HepG2 (cell line): ENCODE results near the gene NFATC2. TPM values are rescaled to one million over a fixed set of nuclear protein-coding genes. Genes with fewer than 3 reads are reported as not detected.

Source experiments
- ATAC-seq: fragments of 200-7000 bp; cut with Tn5 transposase; 3 replicates; pipeline ENCODE4 v1.9.1; 2020; ENCODE audit warnings: mild to moderate bottlenecking, moderate library complexity
- BruUV-seq: library from RNA; stranded (reverse); fragments of 400-500 nt; replicated peaks from 2 replicates; lab custom pipeline; 2021; lab: Mats Ljungman, UMichigan
- CTCF ChIA-PET: fragments of 300-600 bp; formaldehyde crosslinking; extraction: SDS; loops from one replicate; lab custom pipeline; 2021; ENCODE audit warnings: low total read pairs, inconsistent platforms, low intra/inter-chr PET ratio; lab: Yijun Ruan, JAX
- POLR2A ChIA-PET: fragments of 350-600 bp; sonication (Branson Sonifier 250); formaldehyde crosslinking; loops from one replicate; lab custom pipeline; 2020; ENCODE audit warnings: antibody characterized with exemption, inconsistent platforms; lab: Yijun Ruan, JAX
- DNase-seq: peaks from one replicate; pipeline ENCODE4 v3.0.0-alpha.2; 2015; ENCODE audit warnings: low spot score
- FAIRE-seq: peaks from 3 replicates; lab custom pipeline; 2011; peaks lifted over from hg19 to GRCh38; lab: Jason Lieb, UNC
- H2AFZ ChIP-seq: one replicate; pipeline ENCODE4 v1.6.1; 2011; ENCODE audit warnings: low read length, inconsistent platforms
- H3K27ac ChIP-seq: fragments of 300-600 bp; 3 replicates; pipeline ENCODE4 v1.8.0; 2011; ENCODE audit warnings: mixed run types, mild to moderate bottlenecking, mixed read lengths, low read length, inconsistent platforms; ENCODE audit not compliant: insufficient read depth; ENCODE audit errors: extremely low read length
- H3K27me3 ChIP-seq, 2 experiments: fragments of 200-600 bp in 1 of 2; 2 replicates in 1 of 2; 3 replicates in 1 of 2; pipeline versions ENCODE4 v1.6.0 to v1.8.0; 2011; ENCODE audit warnings: low read length in 2 of 2, mild to moderate bottlenecking in 2 of 2, moderate library complexity in 2 of 2, inconsistent platforms in 1 of 2; ENCODE audit not compliant: insufficient read depth in 2 of 2, control insufficient read depth in 1 of 2
- H3K36me3 ChIP-seq, 2 experiments: fragments of 200-600 bp in 1 of 2; replicated peaks in 1 of 2; 2 replicates in 1 of 2; 3 replicates in 1 of 2; pipeline versions ENCODE4 v1.5.1 to v1.8.0; 2011; ENCODE audit warnings: low read length in 2 of 2, inconsistent platforms in 1 of 2; ENCODE audit not compliant: insufficient read depth in 2 of 2, control insufficient read depth in 1 of 2
- H3K4me1 ChIP-seq: 2 replicates; pipeline ENCODE4 v1.5.1; 2012; ENCODE audit warnings: low read length, inconsistent platforms; ENCODE audit not compliant: insufficient read depth
- H3K4me2 ChIP-seq: 2 replicates; pipeline ENCODE4 v1.6.0; 2011; ENCODE audit warnings: low read depth, low read length, inconsistent platforms
- H3K4me3 ChIP-seq, 3 experiments: fragments of 200-600 bp in 1 of 3; sonication (generic), shearing (Covaris generic) in 1 of 3; replicated peaks in 1 of 3; 2 replicates each; pipeline ENCODE4 v1.5.1; 2011 to 2016; ENCODE audit warnings: low read length in 3 of 3, inconsistent platforms in 2 of 3, low read depth in 2 of 3, mild to moderate bottlenecking in 2 of 3, control low read depth in 1 of 3, mixed read lengths in 1 of 3; ENCODE audit not compliant: insufficient read depth in 1 of 3
- H3K79me2 ChIP-seq: one replicate; pipeline ENCODE4 v1.6.1; 2011; ENCODE audit warnings: low read length, inconsistent platforms; ENCODE audit not compliant: insufficient read depth
- H3K9ac ChIP-seq: 2 replicates; pipeline ENCODE4 v1.6.0; 2011; ENCODE audit warnings: mild to moderate bottlenecking, low read depth, low read length, inconsistent platforms; ENCODE audit not compliant: insufficient read depth
- H3K9me3 ChIP-seq: 2 replicates; pipeline ENCODE4 v1.5.1; 2012; ENCODE audit warnings: mild to moderate bottlenecking, low read length
- H4K20me1 ChIP-seq: 2 replicates; pipeline ENCODE4 v1.6.0; 2011; ENCODE audit warnings: inconsistent platforms, mild to moderate bottlenecking, low read length, moderate library complexity; ENCODE audit not compliant: insufficient read depth
- DNMT3B ChIP-seq: conservative IDR thresholded peaks from 2 replicates; pipeline ENCODE4 v1.6.1; 2016; ENCODE audit warnings: missing biosample characterization, control low read depth
- GABPA ChIP-seq, 2 experiments: IDR thresholded peaks; 2 replicates each; pipeline ENCODE4 v1.6.1; 2011 to 2016; ENCODE audit warnings: low read depth in 2 of 2, low read length in 1 of 2, missing biosample characterization in 1 of 2, missing genetic modification characterization in 1 of 2
- GABPB1 ChIP-seq: IDR thresholded peaks from 2 replicates; pipeline ENCODE4 v1.6.1; 2016; ENCODE audit warnings: mild to moderate bottlenecking, missing genetic modification reagents, moderate library complexity, missing compliant biosample characterization
- NRL ChIP-seq: sonication (generic); formaldehyde crosslinking; IDR thresholded peaks from 2 replicates; pipeline ENCODE4 v1.5.0; 2020; ENCODE audit warnings: missing genetic modification reagents, mild to moderate bottlenecking, moderate library complexity, borderline replicate concordance
- PAX8 ChIP-seq: sonication (generic); formaldehyde crosslinking; IDR thresholded peaks from 2 replicates; pipeline ENCODE4 v1.8.0; 2022; ENCODE audit warnings: mild to moderate bottlenecking, missing genetic modification reagents, borderline replicate concordance
- SKI ChIP-seq: fragments of 450-650 bp; IDR thresholded peaks from one replicate; pipeline ENCODE4 v1.6.1; 2018; ENCODE audit warnings: mild to moderate bottlenecking; ENCODE audit not compliant: partially characterized antibody
- SMAD1 ChIP-seq: sonication (generic); formaldehyde crosslinking; IDR thresholded peaks from 2 replicates; pipeline ENCODE4 v1.4.0; 2020; ENCODE audit warnings: missing genetic modification reagents, low read depth, mild to moderate bottlenecking, borderline replicate concordance
- SP5 ChIP-seq: IDR thresholded peaks from 2 replicates; pipeline ENCODE4 v1.6.1; 2016; ENCODE audit warnings: low read depth, borderline replicate concordance
- TCF7L2 ChIP-seq: IDR thresholded peaks from 2 replicates; pipeline ENCODE4 v1.6.1; 2011; ENCODE audit warnings: mild to moderate bottlenecking, low read depth, low read length, moderate library complexity
- THAP8 ChIP-seq: sonication (generic); formaldehyde crosslinking; IDR thresholded peaks from 2 replicates; pipeline ENCODE4 v1.5.1; 2020; ENCODE audit warnings: missing genetic modification reagents, mild to moderate bottlenecking, borderline replicate concordance
- YY1 ChIP-seq: IDR thresholded peaks from 2 replicates; pipeline ENCODE4 v1.6.1; 2011; ENCODE audit warnings: low read length, low read depth, moderate library complexity, mild to moderate bottlenecking; ENCODE audit not compliant: insufficient read depth, insufficient replicate concordance
- ZNF672 ChIP-seq: sonication (generic); formaldehyde crosslinking; IDR thresholded peaks from 2 replicates; pipeline ENCODE4 v1.8.1; 2022; ENCODE audit warnings: missing genetic modification reagents
- ZSCAN31 ChIP-seq: sonication (generic); formaldehyde crosslinking; IDR thresholded peaks from 2 replicates; pipeline ENCODE4 v1.5.0; 2020; ENCODE audit warnings: low read depth, mild to moderate bottlenecking, missing genetic modification reagents
- WGBS: methylation state at CpG from one replicate; pipeline ENCODE4 v1.1.6; 2017; ENCODE audit warnings: low lambda C conversion rate; 5-methylcytosine and 5-hydroxymethylcytosine counted together
- in situ Hi-C: cut with HindIII; loops from 2 replicates; pipeline ENCODE4 v1.10.0; 2017; ENCODE audit warnings: low pct_unique_long_range_greater_than_20kb; ENCODE audit not compliant: extremely low pct_ligation_motif_present
- intact Hi-C: fragments of 100-400 bp; cut with micrococcal nuclease; formaldehyde crosslinking; loops from one replicate; pipeline ENCODE4 v1.10.0; 2022; ENCODE audit not compliant: unreplicated experiment
- polyA plus RNA-seq, 8 experiments: library from polyadenylated mRNA; depleted of rRNA in 3 of 8; stranded (reverse) in 7 of 8; unstranded in 1 of 8; fragments of >200 nt; fragmentation: Illumina TruSeq in 4 of 8; extraction: Trizol in 4 of 8; gene quantifications; 2 replicates each; pipeline versions ENCODE4 v1.2.1 to v1.2.3, GENCODE V29; 2011 to 2016; ENCODE audit warnings: low read depth in 4 of 8, missing spikeins in 1 of 8, mixed read lengths in 1 of 8; ENCODE audit not compliant: insufficient read depth in 1 of 8
- total RNA-seq, 5 experiments: library from RNA; depleted of rRNA; stranded (reverse); fragments of >200 nt; fragmentation: Illumina TruSeq; extraction: Trizol; gene quantifications; 2 replicates each; pipeline ENCODE4 v1.2.3, GENCODE V29; 2016; ENCODE audit warnings: low read depth in 1 of 5
- TF ChIP-seq, protein P1 (sequence below): IDR thresholded peaks from 2 replicates; pipeline ENCODE4 v1.6.1; 2016
- TF ChIP-seq, protein P2 (sequence below): sonication (generic); formaldehyde crosslinking; IDR thresholded peaks from 2 replicates; pipeline ENCODE4 v1.4.0; 2020; ENCODE audit warnings: missing genetic modification reagents, borderline replicate concordance
- TF ChIP-seq, protein P3 (sequence below): sonication (generic); formaldehyde crosslinking; IDR thresholded peaks from 2 replicates; pipeline ENCODE4 v1.4.0; 2020; ENCODE audit warnings: missing genetic modification reagents

NFATC2 gene
- total and polyA plus RNA-seq, 2 of the 13 experiments (the other 11 are each of a cell fraction or from before 2014, with no cell fraction given): 1.9 to 3.3 TPM

DNA sequence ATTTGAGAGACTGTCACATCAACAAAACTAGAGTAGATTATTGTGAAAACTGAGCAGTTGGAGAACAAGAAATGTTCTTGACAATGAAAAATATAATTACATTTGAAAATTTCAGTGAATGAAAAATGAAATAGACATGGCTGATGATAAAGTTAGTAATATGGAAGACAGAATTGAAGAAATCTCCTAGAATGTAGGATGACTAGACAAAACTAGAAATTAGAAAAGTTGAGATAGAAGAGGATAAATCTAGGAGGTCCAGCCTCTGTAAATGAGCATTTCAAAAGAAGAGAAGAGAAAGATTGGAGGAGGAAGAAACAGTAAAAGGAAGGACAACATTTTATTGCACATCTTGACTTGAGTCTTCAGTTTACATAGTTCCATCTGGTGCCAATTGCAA, 178.7 kb downstream of the NFATC2 start (continued):
- TF ChIP-seq YY1: no peak
- no peak for TF ChIP-seq SMAD1
- TF ChIP-seq, all 625 proteins: peak for 0

DNA sequence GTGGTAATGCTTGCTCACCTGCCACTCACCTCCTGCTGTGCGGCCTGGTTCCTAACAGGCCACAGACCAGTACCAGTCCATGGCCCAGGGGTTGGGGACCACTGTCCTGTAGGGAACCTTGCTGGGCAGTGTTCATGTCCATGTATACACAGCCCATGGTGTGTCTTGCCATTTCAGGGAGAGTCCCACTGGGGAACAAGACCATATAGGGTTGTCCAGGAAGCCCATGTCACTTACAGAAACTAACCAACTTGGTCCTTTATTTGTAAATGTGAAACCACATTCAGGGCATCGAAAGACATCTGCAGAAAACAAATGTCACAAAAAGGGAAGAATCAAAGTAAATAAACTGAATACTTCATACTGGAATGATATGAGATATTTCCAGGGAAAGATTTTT, 179.1 kb downstream of the NFATC2 start:
- CTCF ChIA-PET: no interaction called here
- WGBS: 42% methylated on average over 2 of the region's 2 CpGs
- intact Hi-C loops: no loop called here
- ATAC-seq: no peak
- Histone ChIP-seq H3K4me3 (no peak overlapping the region), H3K79me2 (no peaks in the 10 kb centered on the region), H3K9me3 (no peaks in the 10 kb centered on the region), H3K27ac (no peak overlapping the region), H3K9ac (no peak overlapping the region), H2AFZ (no peak overlapping the region), H3K4me1 (no peaks in the 10 kb centered on the region), H3K27me3 (peaks cover 4 to 44% of the 10 kb centered on the region in 2 experiments; a peak in 3 of 5 replicates), H4K20me1 (no peaks in the 10 kb centered on the region), H3K4me2 (no peak overlapping the region), H3K36me3 (no peaks in the 10 kb centered on the region)
- no peak for DNase-seq
- POLR2A ChIA-PET: no interaction called here
- no peak for FAIRE-seq
- TF ChIP-seq TCF7L2 (no peak), SP5 (CRISPR knock-in tag) (no peak), DNMT3B (no peak), ZNF672 (no peak), SKI (no peak), GABPB1 (no peak), ZSCAN31 (no peak), THAP8 (CRISPR knock-in tag) (no peak), GABPA (IDR thresholded peaks at IDR 0.05; ENCODE audit: low read depth, low read length) (no peak), GABPA (CRISPR knock-in tag; IDR thresholded peaks at IDR 0.05; ENCODE audit: low read depth) (no peak), NRL (CRISPR knock-in tag) (no peak), PAX8 (CRISPR knock-in tag) (no peak)
- TF ChIP-seq, protein P1, sequence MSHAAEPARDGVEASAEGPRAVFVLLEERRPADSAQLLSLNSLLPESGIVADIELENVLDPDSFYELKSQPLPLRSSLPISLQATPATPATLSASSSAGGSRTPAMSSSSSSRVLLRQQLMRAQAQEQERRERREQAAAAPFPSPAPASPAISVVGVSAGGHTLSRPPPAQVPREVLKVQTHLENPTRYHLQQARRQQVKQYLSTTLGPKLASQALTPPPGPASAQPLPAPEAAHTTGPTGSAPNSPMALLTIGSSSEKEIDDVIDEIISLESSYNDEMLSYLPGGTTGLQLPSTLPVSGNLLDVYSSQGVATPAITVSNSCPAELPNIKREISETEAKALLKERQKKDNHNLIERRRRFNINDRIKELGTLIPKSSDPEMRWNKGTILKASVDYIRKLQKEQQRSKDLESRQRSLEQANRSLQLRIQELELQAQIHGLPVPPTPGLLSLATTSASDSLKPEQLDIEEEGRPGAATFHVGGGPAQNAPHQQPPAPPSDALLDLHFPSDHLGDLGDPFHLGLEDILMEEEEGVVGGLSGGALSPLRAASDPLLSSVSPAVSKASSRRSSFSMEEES (CRISPR knock-in tag): no peak
- TF ChIP-seq, protein P2, sequence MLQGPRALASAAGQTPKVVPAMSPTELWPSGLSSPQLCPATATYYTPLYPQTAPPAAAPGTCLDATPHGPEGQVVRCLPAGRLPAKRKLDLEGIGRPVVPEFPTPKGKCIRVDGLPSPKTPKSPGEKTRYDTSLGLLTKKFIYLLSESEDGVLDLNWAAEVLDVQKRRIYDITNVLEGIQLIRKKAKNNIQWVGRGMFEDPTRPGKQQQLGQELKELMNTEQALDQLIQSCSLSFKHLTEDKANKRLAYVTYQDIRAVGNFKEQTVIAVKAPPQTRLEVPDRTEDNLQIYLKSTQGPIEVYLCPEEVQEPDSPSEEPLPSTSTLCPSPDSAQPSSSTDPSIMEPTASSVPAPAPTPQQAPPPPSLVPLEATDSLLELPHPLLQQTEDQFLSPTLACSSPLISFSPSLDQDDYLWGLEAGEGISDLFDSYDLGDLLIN: no peak
- TF ChIP-seq, protein P3, sequence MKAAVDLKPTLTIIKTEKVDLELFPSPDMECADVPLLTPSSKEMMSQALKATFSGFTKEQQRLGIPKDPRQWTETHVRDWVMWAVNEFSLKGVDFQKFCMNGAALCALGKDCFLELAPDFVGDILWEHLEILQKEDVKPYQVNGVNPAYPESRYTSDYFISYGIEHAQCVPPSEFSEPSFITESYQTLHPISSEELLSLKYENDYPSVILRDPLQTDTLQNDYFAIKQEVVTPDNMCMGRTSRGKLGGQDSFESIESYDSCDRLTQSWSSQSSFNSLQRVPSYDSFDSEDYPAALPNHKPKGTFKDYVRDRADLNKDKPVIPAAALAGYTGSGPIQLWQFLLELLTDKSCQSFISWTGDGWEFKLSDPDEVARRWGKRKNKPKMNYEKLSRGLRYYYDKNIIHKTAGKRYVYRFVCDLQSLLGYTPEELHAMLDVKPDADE (CRISPR knock-in tag): no peak
- BruUV-seq: no TSS peak
- in situ Hi-C loops: no loop called here
